ENCODE data around the gene IQGAP2. TPM values are rescaled to one million over a fixed set of nuclear protein-coding genes. Genes with fewer than 3 reads are reported as not detected.

The IQGAP2 gene
- total RNA-seq, 1 donor from 2014 or later: 4.0 TPM

DNA sequence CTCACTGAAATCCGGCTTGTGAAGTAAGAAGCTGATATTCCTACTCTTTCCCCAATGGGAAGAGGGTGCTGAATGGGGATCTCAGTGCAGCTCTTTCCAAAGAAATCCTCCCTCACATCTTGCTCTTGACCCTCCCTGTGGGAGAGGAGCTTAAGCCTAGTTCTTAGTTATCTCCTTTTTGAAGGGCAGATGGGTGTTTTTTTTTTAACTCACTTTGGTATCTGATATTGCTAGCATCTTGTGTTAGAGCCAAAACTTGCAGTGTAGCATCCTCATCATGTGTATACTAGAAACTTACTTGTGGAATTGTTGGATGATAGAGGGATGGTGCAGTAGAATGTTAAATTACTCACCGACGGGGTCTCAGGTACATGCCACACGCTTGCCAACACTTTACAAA lies 129.9 kb downstream of the IQGAP2 start:
- DNase-seq (ENCODE audit: low read depth): no peak
- no peaks in the 10 kb centered on the region for H3K27me3 ChIP-seq (ENCODE audit: control insufficient read depth, insufficient read depth, low read length)
- H3K36me3 ChIP-seq (ENCODE audit: control insufficient read depth, insufficient read depth, low read length): no peaks in the 10 kb centered on the region
- TF ChIP-seq, protein P1, sequence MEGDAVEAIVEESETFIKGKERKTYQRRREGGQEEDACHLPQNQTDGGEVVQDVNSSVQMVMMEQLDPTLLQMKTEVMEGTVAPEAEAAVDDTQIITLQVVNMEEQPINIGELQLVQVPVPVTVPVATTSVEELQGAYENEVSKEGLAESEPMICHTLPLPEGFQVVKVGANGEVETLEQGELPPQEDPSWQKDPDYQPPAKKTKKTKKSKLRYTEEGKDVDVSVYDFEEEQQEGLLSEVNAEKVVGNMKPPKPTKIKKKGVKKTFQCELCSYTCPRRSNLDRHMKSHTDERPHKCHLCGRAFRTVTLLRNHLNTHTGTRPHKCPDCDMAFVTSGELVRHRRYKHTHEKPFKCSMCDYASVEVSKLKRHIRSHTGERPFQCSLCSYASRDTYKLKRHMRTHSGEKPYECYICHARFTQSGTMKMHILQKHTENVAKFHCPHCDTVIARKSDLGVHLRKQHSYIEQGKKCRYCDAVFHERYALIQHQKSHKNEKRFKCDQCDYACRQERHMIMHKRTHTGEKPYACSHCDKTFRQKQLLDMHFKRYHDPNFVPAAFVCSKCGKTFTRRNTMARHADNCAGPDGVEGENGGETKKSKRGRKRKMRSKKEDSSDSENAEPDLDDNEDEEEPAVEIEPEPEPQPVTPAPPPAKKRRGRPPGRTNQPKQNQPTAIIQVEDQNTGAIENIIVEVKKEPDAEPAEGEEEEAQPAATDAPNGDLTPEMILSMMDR (IDR thresholded peaks at IDR 0.05; ENCODE audit: insufficient read depth, low read length, poor library complexity, severe bottlenecking): no peak
- H3K4me3 ChIP-seq (ENCODE audit: low read depth, low read length): no peak overlapping the region

DNA sequence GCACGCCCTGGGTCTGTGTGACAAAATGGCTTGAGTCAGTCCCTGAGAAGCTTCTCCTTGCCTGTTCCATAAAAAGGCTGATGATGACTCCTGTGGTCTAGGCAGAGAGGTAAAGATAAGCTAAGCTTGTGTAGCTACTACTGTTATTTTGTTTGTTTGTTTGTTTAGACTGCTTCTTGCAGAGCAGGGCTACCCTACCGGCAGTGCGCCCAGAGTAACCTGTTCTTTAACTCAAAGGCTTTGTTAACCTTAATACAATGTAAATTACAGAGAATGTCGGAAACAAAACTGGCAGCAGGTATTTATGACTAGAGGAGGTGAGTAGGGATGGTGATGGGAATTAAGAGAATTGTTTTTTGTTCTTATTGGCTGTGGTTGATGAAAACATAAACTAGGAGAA lies 132.5 kb downstream of the IQGAP2 start:
- H3K4me3 ChIP-seq (ENCODE audit: low read depth, low read length): no peak overlapping the region
- DNase-seq (ENCODE audit: low read depth): no peak
- TF ChIP-seq, protein P1 (IDR thresholded peaks at IDR 0.05; ENCODE audit: insufficient read depth, low read length, poor library complexity, severe bottlenecking): no peak
- H3K36me3 ChIP-seq (ENCODE audit: control insufficient read depth, insufficient read depth, low read length): no peaks in the 10 kb centered on the region
- H3K27me3 ChIP-seq (ENCODE audit: control insufficient read depth, insufficient read depth, low read length): no peaks in the 10 kb centered on the region

DNA sequence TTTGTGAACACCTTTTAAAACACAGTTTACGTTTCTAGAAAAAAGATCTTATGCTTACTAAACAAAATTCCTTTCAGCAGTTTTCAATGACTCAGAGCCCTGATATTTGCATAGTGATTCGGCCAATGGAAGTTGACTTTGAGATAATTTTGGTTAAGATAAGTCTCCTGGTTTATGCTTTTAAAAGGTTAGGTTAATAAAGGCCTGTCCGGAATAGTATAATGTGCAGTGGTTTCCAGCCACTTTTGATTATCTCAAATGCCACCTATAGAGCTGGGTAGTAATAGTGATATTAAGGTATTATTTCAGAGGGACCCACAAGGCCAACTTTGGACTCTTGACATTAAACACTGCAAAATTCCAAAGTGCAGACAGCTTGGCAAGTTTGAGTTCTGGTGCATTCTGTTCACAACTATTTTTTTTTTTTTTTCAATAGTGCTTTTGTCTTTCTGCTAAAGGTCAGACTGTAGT lies 134.0 kb downstream of the IQGAP2 start:
- no peak for DNase-seq (ENCODE audit: low read depth)
- Histone ChIP-seq H3K4me3 (ENCODE audit: low read depth, low read length) (no peak overlapping the region), H3K27me3 (ENCODE audit: control insufficient read depth, insufficient read depth, low read length) (no peaks in the 10 kb centered on the region), H3K36me3 (ENCODE audit: control insufficient read depth, insufficient read depth, low read length) (no peaks in the 10 kb centered on the region)
- TF ChIP-seq, protein P1 (IDR thresholded peaks at IDR 0.05; ENCODE audit: insufficient read depth, low read length, poor library complexity, severe bottlenecking): no peak

DNA sequence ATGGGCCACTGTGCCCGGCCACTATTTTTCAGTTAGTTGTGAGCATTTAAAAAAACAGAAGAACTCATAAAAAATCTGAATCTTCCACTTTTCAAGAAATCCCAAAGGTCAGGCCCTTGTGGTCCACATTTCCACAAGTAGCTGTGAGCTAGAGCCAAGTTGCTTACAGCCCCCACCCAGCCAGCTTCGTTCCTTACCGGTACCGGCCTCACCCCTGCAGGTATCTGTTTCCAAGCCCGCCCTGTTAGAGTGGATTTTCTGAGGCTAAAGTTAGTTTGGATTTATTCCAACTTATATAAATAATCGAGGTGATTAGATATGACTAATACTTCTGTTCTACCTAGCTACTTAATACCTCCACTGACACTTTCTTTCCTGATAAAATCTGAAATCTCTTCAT lies 139.2 kb downstream of the IQGAP2 start:
- Histone ChIP-seq H3K4me3 (ENCODE audit: low read depth, low read length) (no peak overlapping the region), H3K27me3 (ENCODE audit: control insufficient read depth, insufficient read depth, low read length) (no peaks in the 10 kb centered on the region), H3K36me3 (ENCODE audit: control insufficient read depth, insufficient read depth, low read length) (no peaks in the 10 kb centered on the region)
- no peak for DNase-seq (ENCODE audit: low read depth)
- TF ChIP-seq, protein P1 (IDR thresholded peaks at IDR 0.05; ENCODE audit: insufficient read depth, low read length, poor library complexity, severe bottlenecking): no peak

DNA sequence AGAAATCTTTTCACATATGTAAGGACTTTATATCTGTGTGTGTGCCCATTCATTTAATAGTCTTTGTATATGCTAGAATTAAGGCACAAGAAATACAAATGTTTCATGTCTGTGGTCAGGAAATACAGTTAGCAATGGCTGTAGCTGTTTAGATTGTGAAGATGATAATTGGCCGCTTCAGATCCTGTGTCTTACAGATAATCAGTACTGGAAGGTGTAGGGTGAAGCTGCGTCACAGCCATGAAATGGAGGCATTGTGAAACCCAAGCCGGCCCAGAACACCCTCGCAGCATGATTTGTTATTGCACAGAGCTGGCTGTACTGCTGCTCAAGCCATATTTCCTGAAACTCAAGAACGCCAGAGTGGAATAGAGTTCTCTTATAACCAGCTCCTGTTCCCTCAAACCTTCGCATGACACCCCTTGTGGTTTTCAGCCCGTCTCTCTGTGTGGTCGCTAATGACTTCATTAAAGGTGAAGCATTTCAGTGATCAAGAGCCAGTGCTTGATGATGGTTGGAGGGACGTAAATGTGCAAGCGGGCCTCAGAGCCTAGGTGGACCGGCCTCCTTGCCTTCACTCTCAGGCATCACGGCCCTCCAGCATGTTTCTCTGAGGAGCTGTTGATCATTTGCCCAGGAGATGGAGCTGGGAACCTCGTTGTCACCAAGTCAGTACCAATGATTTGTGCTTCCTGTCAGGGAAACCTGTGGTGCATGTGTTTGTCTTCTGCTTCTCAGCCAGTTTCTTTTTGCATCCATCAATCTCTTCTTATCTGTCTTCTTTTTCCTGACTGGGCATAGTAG lies 140.0 kb downstream of the IQGAP2 start:
- TF ChIP-seq, protein P1 (IDR thresholded peaks at IDR 0.05; ENCODE audit: insufficient read depth, low read length, poor library complexity, severe bottlenecking): no peak
- Histone ChIP-seq H3K27me3 (ENCODE audit: control insufficient read depth, insufficient read depth, low read length) (no peaks in the 10 kb centered on the region), H3K36me3 (ENCODE audit: control insufficient read depth, insufficient read depth, low read length) (no peaks in the 10 kb centered on the region), H3K4me3 (ENCODE audit: low read depth, low read length) (no peak overlapping the region)
- DNase-seq (ENCODE audit: low read depth): no peak

All from kidney epithelial cell (primary cell).